ENCODE results near the gene R3HDM2.
"Not testable (repeated sequence)": the region's sequence is repeated elsewhere in the genome, so short reads cannot be mapped to it uniquely, and the experiment has no call there.

R3HDM2 gene

DNA sequence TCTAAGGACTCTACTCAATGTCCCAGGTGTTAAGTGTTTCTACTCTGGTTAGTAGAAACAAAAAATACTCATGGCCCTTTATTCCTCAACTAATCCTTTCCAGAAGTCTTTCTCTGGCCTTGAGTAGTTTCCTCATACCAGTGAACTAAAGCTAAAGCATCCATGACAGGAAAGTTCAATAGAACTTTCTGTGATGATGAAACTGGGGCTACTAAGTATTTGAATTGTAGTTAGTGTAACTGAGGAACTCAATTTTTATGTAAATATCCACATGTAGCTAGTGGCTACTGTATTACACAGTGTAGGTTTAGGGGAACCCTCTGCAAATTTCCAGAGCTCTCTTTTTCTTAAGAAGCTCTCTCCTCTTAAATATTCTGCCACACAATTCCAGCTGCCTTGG is 63.7 kb downstream of the R3HDM2 start:
- Histone ChIP-seq H3K9ac (ENCODE audit: low read length in 5 of 5) (no peak overlapping the region), H3K4me1 (ENCODE audit: control insufficient read depth in 5 of 5, insufficient read depth in 5 of 5, low read length in 5 of 5) (peaks cover 0 to 3% (median 0%) of the 10 kb centered on the region in 5 donors), H3K4me3 (ENCODE audit: low read depth in 1 of 5, low read length in 5 of 5) (no peak overlapping the region), H3K27me3 (ENCODE audit: control insufficient read depth in 5 of 5, insufficient read depth in 4 of 5, low read length in 5 of 5) (no peaks in the 10 kb centered on the region), H3K27ac (ENCODE audit: low read depth, low read length) (no peak overlapping the region), H3K36me3 (ENCODE audit: control insufficient read depth in 5 of 5, insufficient read depth in 5 of 5, low read length in 5 of 5) (peaks cover 0 to 3% (median 0%) of the 10 kb centered on the region in 5 donors), H3K9me3 (ENCODE audit: control insufficient read depth in 5 of 5, low read length in 5 of 5) (peaks cover 0 to 8% (median 0%) of the 10 kb centered on the region in 5 donors)

DNA sequence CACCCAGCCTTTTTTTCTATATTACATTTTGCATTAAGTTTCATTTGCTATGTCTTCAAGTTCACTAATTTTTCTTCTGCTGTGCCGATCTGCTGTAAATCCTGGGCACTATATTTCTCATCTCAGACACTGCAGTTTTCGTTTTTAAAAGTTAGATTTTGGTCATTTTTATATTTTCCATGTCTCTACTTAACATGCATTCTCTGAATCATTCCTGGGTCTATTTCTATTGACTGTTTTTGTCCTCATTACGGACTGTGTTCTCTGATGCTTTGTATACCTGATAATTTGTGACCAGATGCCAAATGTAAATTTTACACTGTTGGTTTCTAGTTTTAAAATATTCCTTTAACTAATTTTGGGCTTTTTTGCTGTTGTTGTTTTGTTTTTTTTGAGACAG is 64.5 kb downstream of the R3HDM2 start:
- Histone ChIP-seq H3K27ac (ENCODE audit: low read depth, low read length) (no peak overlapping the region), H3K27me3 (ENCODE audit: control insufficient read depth in 5 of 5, insufficient read depth in 4 of 5, low read length in 5 of 5) (no peaks in the 10 kb centered on the region), H3K4me3 (ENCODE audit: low read depth in 1 of 5, low read length in 5 of 5) (no peak overlapping the region), H3K4me1 (ENCODE audit: control insufficient read depth in 5 of 5, insufficient read depth in 5 of 5, low read length in 5 of 5) (peaks cover 0 to 3% (median 0%) of the 10 kb centered on the region in 5 donors), H3K36me3 (ENCODE audit: control insufficient read depth in 5 of 5, insufficient read depth in 5 of 5, low read length in 5 of 5) (peaks cover 0 to 3% (median 2%) of the 10 kb centered on the region in 5 donors), H3K9ac (ENCODE audit: low read length in 5 of 5) (no peak overlapping the region), H3K9me3 (ENCODE audit: control insufficient read depth in 5 of 5, low read length in 5 of 5) (peaks cover 0 to 8% (median 0%) of the 10 kb centered on the region in 5 donors)

DNA sequence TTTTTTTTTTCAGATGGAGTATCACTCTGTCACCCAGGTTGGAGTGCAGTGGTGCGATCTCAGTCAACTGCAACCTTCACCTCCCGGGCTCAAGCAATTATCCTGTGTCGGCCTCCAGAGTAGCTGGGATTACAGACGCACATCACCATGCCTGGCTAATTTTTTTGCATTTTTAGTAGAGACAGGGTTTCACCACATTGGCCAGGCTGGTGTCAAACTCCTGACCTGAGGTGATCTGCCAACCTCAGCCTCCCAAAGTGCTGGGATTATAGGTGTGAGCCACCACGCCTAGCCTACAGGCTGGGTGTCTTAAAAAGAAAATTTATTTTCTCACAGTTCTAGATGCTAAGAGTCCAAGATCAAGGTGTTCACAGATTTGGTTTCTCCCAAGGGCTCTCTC is 66.7 kb downstream of the R3HDM2 start:
- not testable (repeated sequence) for H3K27me3 ChIP-seq (ENCODE audit: control insufficient read depth in 5 of 5, insufficient read depth in 4 of 5, low read length in 5 of 5); H3K27ac ChIP-seq (ENCODE audit: low read depth, low read length); H3K9me3 ChIP-seq (ENCODE audit: control insufficient read depth in 5 of 5, low read length in 5 of 5); H3K9ac ChIP-seq (ENCODE audit: low read length in 5 of 5); H3K4me3 ChIP-seq (ENCODE audit: low read depth in 1 of 5, low read length in 5 of 5); H3K36me3 ChIP-seq (ENCODE audit: control insufficient read depth in 5 of 5, insufficient read depth in 5 of 5, low read length in 5 of 5); H3K4me1 ChIP-seq (ENCODE audit: control insufficient read depth in 5 of 5, insufficient read depth in 5 of 5, low read length in 5 of 5)

DNA sequence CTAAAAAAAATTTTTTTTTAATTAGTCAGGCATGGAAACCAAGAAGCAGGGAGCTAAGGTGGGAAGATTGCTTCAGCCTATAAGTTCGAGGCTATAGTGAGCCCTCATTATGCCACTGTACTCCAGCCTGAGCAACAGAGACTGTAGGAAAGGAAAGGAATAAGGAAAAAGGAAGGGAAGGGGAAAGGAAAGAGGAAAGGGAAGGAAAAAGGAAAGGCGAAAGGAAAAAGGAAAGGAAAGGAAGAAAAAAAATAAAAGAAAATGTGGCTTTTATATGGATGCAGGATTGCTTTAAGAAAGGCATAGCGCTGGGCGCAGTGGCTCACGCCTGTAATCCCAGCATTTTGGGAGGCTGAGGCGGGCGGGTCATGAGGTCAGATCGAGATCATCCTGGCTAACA is 70.4 kb downstream of the R3HDM2 start:
- H3K36me3 ChIP-seq (ENCODE audit: control insufficient read depth in 5 of 5, insufficient read depth in 5 of 5, low read length in 5 of 5): peaks cover 0 to 3% (median 0%) of the 10 kb centered on the region in 5 donors
- no peak overlapping the region for H3K9ac ChIP-seq (ENCODE audit: low read length in 5 of 5)
- H3K9me3 ChIP-seq (ENCODE audit: control insufficient read depth in 5 of 5, low read length in 5 of 5): no peaks in the 10 kb centered on the region
- H3K27ac ChIP-seq (ENCODE audit: low read depth, low read length): no peak overlapping the region
- H3K27me3 ChIP-seq (ENCODE audit: control insufficient read depth in 5 of 5, insufficient read depth in 4 of 5, low read length in 5 of 5): no peaks in the 10 kb centered on the region
- H3K4me3 ChIP-seq (ENCODE audit: low read depth in 1 of 5, low read length in 5 of 5): no peak overlapping the region
- no peaks in the 10 kb centered on the region for H3K4me1 ChIP-seq (ENCODE audit: control insufficient read depth in 5 of 5, insufficient read depth in 5 of 5, low read length in 5 of 5)

DNA sequence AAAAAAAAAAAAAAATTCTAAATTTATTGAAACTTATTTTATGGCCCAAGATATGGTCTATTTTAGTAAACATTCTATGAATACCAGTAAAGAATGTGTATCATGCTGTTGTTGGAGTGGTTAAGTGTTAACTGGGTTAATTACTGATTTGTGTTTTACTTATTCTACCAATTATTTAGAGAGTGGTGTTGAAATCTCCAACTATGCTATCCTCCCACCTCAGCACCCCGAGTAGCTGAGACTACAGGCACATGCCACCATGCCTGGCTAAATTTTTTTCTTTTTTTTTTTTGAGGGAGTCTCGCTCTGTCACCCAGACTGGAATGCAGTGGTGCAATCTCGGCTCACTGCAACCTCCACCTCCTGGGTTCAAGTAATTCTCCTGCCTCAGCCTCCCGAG is 72.2 kb downstream of the R3HDM2 start:
- Histone ChIP-seq H3K4me3 (ENCODE audit: low read depth in 1 of 5, low read length in 5 of 5) (no peak overlapping the region), H3K9me3 (ENCODE audit: control insufficient read depth in 5 of 5, low read length in 5 of 5) (no peaks in the 10 kb centered on the region), H3K9ac (ENCODE audit: low read length in 5 of 5) (no peak overlapping the region), H3K36me3 (ENCODE audit: control insufficient read depth in 5 of 5, insufficient read depth in 5 of 5, low read length in 5 of 5) (peaks cover 0 to 3% (median 0%) of the 10 kb centered on the region in 5 donors), H3K4me1 (ENCODE audit: control insufficient read depth in 5 of 5, insufficient read depth in 5 of 5, low read length in 5 of 5) (no peaks in the 10 kb centered on the region), H3K27me3 (ENCODE audit: control insufficient read depth in 5 of 5, insufficient read depth in 4 of 5, low read length in 5 of 5) (no peaks in the 10 kb centered on the region), H3K27ac (ENCODE audit: low read depth, low read length) (no peak overlapping the region)

DNA sequence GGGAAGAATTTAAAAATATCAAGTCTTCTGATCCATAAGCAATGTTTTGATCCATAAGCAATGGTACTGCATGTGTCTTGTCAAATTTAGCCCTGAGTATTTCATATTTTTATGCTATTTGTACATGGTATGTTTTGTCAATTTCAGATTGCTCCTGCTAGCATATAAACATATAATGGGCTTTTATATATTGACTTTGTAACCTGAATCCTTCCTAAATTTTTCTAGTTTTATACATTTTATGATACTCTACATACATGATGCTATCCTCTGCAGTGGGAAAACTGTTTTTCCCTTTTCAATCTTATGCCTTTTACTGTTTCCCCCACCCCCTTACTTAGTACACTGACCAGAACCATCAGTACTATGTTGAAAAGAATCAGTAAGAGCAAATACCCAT is 75.1 kb downstream of the R3HDM2 start:
- no peaks in the 10 kb centered on the region for H3K9me3 ChIP-seq (ENCODE audit: control insufficient read depth in 5 of 5, low read length in 5 of 5)
- H3K4me3 ChIP-seq (ENCODE audit: low read depth in 1 of 5, low read length in 5 of 5): no peak overlapping the region
- no peaks in the 10 kb centered on the region for H3K4me1 ChIP-seq (ENCODE audit: control insufficient read depth in 5 of 5, insufficient read depth in 5 of 5, low read length in 5 of 5)
- H3K9ac ChIP-seq (ENCODE audit: low read length in 5 of 5): no peak overlapping the region
- no peaks in the 10 kb centered on the region for H3K36me3 ChIP-seq (ENCODE audit: control insufficient read depth in 5 of 5, insufficient read depth in 5 of 5, low read length in 5 of 5)
- no peaks in the 10 kb centered on the region for H3K27me3 ChIP-seq (ENCODE audit: control insufficient read depth in 5 of 5, insufficient read depth in 4 of 5, low read length in 5 of 5)
- no peak overlapping the region for H3K27ac ChIP-seq (ENCODE audit: low read depth, low read length)

DNA sequence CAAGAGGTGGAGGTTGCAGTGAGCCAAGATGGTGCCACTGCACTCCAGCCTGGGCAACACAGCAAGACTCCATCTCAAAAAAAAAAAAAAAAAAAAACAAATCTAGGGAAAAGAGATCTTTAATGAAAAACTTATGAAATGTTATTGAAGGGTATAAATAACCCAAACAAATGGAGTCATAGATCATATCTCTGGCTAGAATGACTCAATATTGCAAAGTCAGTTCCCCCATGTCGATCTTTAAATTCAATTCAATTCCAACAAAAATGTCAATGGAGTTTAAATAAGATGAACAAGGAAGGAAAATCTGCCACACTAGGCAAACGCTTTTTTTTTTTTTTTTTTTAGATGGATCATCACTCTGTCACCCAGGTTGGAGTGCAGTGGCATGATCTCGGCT is 78.7 kb downstream of the R3HDM2 start:
- Histone ChIP-seq H3K4me1 (ENCODE audit: control insufficient read depth in 5 of 5, insufficient read depth in 5 of 5, low read length in 5 of 5) (no peaks in the 10 kb centered on the region), H3K4me3 (ENCODE audit: low read depth in 1 of 5, low read length in 5 of 5) (no peak overlapping the region)

DNA sequence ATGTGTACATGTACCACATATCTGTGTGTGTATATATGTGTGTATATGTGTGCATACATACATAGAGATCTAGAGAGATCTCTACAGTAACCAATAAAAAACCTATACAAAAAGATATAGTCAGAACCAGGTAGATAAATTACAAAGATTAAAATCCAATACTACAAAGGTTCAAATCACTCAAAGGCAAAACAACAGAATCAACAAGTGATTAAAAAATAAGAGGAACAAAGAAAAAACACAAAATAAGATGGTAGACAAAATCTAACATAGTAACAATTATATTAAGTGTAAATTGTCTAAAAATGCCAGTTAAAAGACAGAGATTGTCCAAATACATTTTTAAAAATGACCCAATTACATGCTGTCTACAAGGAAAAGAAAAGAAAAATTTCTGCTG is 83.6 kb downstream of the R3HDM2 start:
- Histone ChIP-seq H3K4me3 (ENCODE audit: low read depth in 1 of 5, low read length in 5 of 5) (no peak overlapping the region), H3K9me3 (ENCODE audit: control insufficient read depth in 5 of 5, low read length in 5 of 5) (peaks cover 0 to 5% (median 0%) of the 10 kb centered on the region in 5 donors), H3K4me1 (ENCODE audit: control insufficient read depth in 5 of 5, insufficient read depth in 5 of 5, low read length in 5 of 5) (no peaks in the 10 kb centered on the region), H3K36me3 (ENCODE audit: control insufficient read depth in 5 of 5, insufficient read depth in 5 of 5, low read length in 5 of 5) (peaks cover 0 to 5% (median 0%) of the 10 kb centered on the region in 5 donors), H3K9ac (ENCODE audit: low read length in 5 of 5) (no peak overlapping the region), H3K27ac (ENCODE audit: low read depth, low read length) (no peak overlapping the region), H3K27me3 (ENCODE audit: control insufficient read depth in 5 of 5, insufficient read depth in 4 of 5, low read length in 5 of 5) (no peaks in the 10 kb centered on the region)

More for the DNA sequence above, 78.7 kb downstream of the R3HDM2 start:
- no peak overlapping the region for H3K27ac ChIP-seq (ENCODE audit: low read depth, low read length)
- peaks cover 0 to 4% (median 0%) of the 10 kb centered on the region in 5 donors for H3K36me3 ChIP-seq (ENCODE audit: control insufficient read depth in 5 of 5, insufficient read depth in 5 of 5, low read length in 5 of 5)
- no peak overlapping the region for H3K9ac ChIP-seq (ENCODE audit: low read length in 5 of 5)
- peaks cover 0 to 5% (median 0%) of the 10 kb centered on the region in 5 donors for H3K9me3 ChIP-seq (ENCODE audit: control insufficient read depth in 5 of 5, low read length in 5 of 5)
- no peaks in the 10 kb centered on the region for H3K27me3 ChIP-seq (ENCODE audit: control insufficient read depth in 5 of 5, insufficient read depth in 4 of 5, low read length in 5 of 5)

DNA sequence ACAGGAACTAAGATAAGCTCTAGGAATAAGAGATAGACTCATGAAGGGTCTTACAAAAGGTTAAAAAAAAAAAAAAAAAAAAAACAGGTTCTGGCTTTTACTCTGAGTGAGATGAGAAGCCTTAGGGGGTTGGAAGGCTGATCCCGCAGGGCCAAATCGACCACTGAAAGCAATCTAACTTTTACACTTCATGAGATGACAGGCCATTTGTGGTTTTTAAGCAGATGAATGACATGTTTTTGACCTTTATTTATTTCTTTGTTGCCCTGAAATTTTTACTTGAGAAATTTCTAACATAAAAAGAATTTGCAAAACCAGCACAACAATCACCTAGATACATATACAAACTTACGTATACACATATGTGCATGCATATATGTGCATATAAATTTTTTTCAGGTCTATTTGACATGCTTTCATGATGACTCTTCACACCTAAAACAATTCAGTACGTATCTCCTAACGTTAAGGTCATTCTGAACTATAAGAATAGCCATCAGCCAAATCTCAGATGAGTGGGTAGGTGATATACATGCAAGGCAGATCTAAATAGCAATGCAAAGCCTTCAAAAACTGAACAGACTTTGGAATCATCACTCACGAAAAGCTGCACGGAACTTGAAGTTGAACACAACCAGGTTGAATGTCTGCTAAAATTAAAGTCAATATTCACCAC is 87.0 kb downstream of the R3HDM2 start:
- Histone ChIP-seq H3K27me3 (ENCODE audit: control insufficient read depth in 5 of 5, insufficient read depth in 4 of 5, low read length in 5 of 5) (no peaks in the 10 kb centered on the region), H3K4me3 (ENCODE audit: low read depth in 1 of 5, low read length in 5 of 5) (no peak overlapping the region), H3K27ac (ENCODE audit: low read depth, low read length) (no peak overlapping the region), H3K9ac (ENCODE audit: low read length in 5 of 5) (no peak overlapping the region), H3K9me3 (ENCODE audit: control insufficient read depth in 5 of 5, low read length in 5 of 5) (peaks cover 0 to 5% (median 0%) of the 10 kb centered on the region in 5 donors), H3K36me3 (ENCODE audit: control insufficient read depth in 5 of 5, insufficient read depth in 5 of 5, low read length in 5 of 5) (peaks cover 0 to 5% (median 0%) of the 10 kb centered on the region in 5 donors), H3K4me1 (ENCODE audit: control insufficient read depth in 5 of 5, insufficient read depth in 5 of 5, low read length in 5 of 5) (peaks cover 0 to 5% (median 3%) of the 10 kb centered on the region in 5 donors)

DNA sequence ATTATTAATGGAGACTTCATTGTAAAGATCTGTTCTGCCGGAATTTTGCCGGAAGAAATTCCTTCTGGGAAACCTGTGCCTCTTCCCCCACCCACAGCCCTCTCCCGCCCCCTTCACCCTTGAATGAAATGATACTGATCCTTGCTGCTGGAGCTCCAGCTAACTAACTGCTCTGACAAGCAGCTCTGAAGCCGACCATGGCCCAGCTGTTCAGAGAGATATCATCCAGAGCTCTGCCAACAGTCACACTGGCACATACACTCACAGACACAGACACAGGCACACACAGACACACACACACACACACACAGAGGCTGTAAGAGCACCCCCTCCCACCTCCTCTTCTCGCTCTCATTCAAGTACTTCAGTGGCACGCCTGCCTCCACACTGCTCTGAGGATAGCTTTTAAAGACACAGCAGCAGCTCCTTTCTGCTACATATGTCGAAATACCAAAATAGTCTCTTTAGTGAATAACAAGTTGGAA is 88.6 kb downstream of the R3HDM2 start:
- no peak overlapping the region for H3K4me3 ChIP-seq (ENCODE audit: low read depth in 1 of 5, low read length in 5 of 5)
- H3K27ac ChIP-seq (ENCODE audit: low read depth, low read length): no peak overlapping the region
- H3K9me3 ChIP-seq (ENCODE audit: control insufficient read depth in 5 of 5, low read length in 5 of 5): peaks cover 0 to 1% (median 0%) of the 10 kb centered on the region in 5 donors

More for the DNA sequence above, 88.6 kb downstream of the R3HDM2 start:
- Histone ChIP-seq H3K9ac (ENCODE audit: low read length in 5 of 5) (peak overlapping the region in 1 of 5 donors; percentile 35), H3K4me1 (ENCODE audit: control insufficient read depth in 5 of 5, insufficient read depth in 5 of 5, low read length in 5 of 5) (peaks cover 0 to 5% (median 3%) of the 10 kb centered on the region in 5 donors), H3K27me3 (ENCODE audit: control insufficient read depth in 5 of 5, insufficient read depth in 4 of 5, low read length in 5 of 5) (no peaks in the 10 kb centered on the region), H3K36me3 (ENCODE audit: control insufficient read depth in 5 of 5, insufficient read depth in 5 of 5, low read length in 5 of 5) (peaks cover 0 to 3% (median 0%) of the 10 kb centered on the region in 5 donors)

Measured in subcutaneous abdominal adipose tissue (tissue), 5 donors.